SU-DHL-6 (cell line): ENCODE measurements around the gene RALGPS1.

ENCODE experiments used
- H2AFZ ChIP-seq: fragments of 200-600 bp; sonication (generic); 2 replicates; pipeline ENCODE4 v1.6.1; 2014; ENCODE audit warnings: low read depth, mild to moderate bottlenecking, moderate library complexity, mixed read lengths, antibody characterized with exemption, low read length; ENCODE audit not compliant: severe bottlenecking
- H3F3A ChIP-seq: fragments of 200-600 bp; shearing (Covaris generic); 2 replicates; pipeline ENCODE4 v1.6.0; 2016; ENCODE audit warnings: antibody characterized with exemption, mild to moderate bottlenecking; ENCODE audit not compliant: insufficient read depth
- H3K27ac ChIP-seq: fragments of 200-600 bp; sonication (generic); 2 replicates; pipeline ENCODE4 v1.5.1; 2016; ENCODE audit warnings: low read depth, mild to moderate bottlenecking, low read length, moderate library complexity, mixed read lengths
- H3K27me3 ChIP-seq: fragments of 200-600 bp; sonication (generic), shearing (Covaris generic); 2 replicates; pipeline ENCODE4 v1.6.0; 2014; ENCODE audit warnings: mild to moderate bottlenecking, low read length
- H3K36me3 ChIP-seq: fragments of 200-600 bp; sonication (generic); 2 replicates; pipeline ENCODE4 v1.6.1; 2014; ENCODE audit warnings: mild to moderate bottlenecking, low read length, mixed read lengths
- H3K4me2 ChIP-seq: fragments of 300-600, 200-600 bp; shearing (Covaris generic), sonication (generic); 2 replicates; pipeline ENCODE4 v1.6.0; 2014; ENCODE audit warnings: low read length, low read depth, mild to moderate bottlenecking; ENCODE audit not compliant: poor library complexity, severe bottlenecking
- H3K4me3 ChIP-seq: fragments of 200-600 bp; sonication (generic); 2 replicates; pipeline ENCODE4 v1.5.1; 2014; ENCODE audit warnings: antibody characterized with exemption, low read length, mild to moderate bottlenecking, mixed read lengths; ENCODE audit not compliant: insufficient read depth, poor library complexity, severe bottlenecking
- H3K79me2 ChIP-seq: fragments of 200-600 bp; sonication (generic); 2 replicates; pipeline ENCODE4 v1.6.1; 2014; ENCODE audit warnings: mild to moderate bottlenecking, low read length, moderate library complexity; ENCODE audit not compliant: insufficient read depth
- H3K9ac ChIP-seq: fragments of 200-600 bp; sonication (generic); 2 replicates; pipeline ENCODE4 v1.7.0; 2014; ENCODE audit warnings: mild to moderate bottlenecking, low read length
- H3K9me2 ChIP-seq: fragments of 200-600 bp; sonication (generic); replicated peaks from 2 replicates; pipeline ENCODE4 v1.6.1; 2014; ENCODE audit warnings: low read length; ENCODE audit not compliant: insufficient read depth
- H3K9me3 ChIP-seq: fragments of 200-600 bp; sonication (generic); 2 replicates; pipeline ENCODE4 v1.6.1; 2014; ENCODE audit warnings: low read length, mixed read lengths; ENCODE audit not compliant: insufficient read depth
- H4K20me1 ChIP-seq: fragments of 200-600 bp; sonication (generic); 2 replicates; pipeline ENCODE4 v1.6.1; 2014; ENCODE audit warnings: low read depth, mild to moderate bottlenecking, antibody characterized with exemption, low read length, moderate library complexity, mixed read lengths
- CTCF ChIP-seq: fragments of 200-600 bp; sonication (generic); IDR thresholded peaks from one replicate; pipeline ENCODE4 v1.5.1; 2017; ENCODE audit warnings: antibody characterized with exemption, mild to moderate bottlenecking, low read length, moderate library complexity; ENCODE audit not compliant: insufficient read depth, poor library complexity, severe bottlenecking
- EZH2phosphoT487 ChIP-seq: fragments of 200-600 bp; sonication (generic), shearing (Covaris generic); conservative IDR thresholded peaks from 2 replicates; pipeline ENCODE4 v1.6.1; 2018; ENCODE audit warnings: mild to moderate bottlenecking, antibody characterized with exemption, low read length, moderate library complexity, mixed read lengths

Gene RALGPS1

GRCh38 chr9:127231666-127232065 is 317.1 kb downstream of the RALGPS1 start:
- Histone ChIP-seq H2AFZ (no peak overlapping the region), H3F3A (no peaks in the 10 kb centered on the region), H3K36me3 (no peaks in the 10 kb centered on the region), H3K79me2 (no peaks in the 10 kb centered on the region), H3K27me3 (no peaks in the 10 kb centered on the region), H3K9me3 (no peaks in the 10 kb centered on the region), H3K9me2 (no peaks in the 10 kb centered on the region), H3K9ac (no peak overlapping the region), H3K4me3 (no peak overlapping the region), H3K27ac (no peak overlapping the region), H3K4me2 (no peak overlapping the region), H4K20me1 (no peaks in the 10 kb centered on the region)
- no peak for TF ChIP-seq CTCF
- no peak for TF ChIP-seq EZH2phosphoT487

DNA sequence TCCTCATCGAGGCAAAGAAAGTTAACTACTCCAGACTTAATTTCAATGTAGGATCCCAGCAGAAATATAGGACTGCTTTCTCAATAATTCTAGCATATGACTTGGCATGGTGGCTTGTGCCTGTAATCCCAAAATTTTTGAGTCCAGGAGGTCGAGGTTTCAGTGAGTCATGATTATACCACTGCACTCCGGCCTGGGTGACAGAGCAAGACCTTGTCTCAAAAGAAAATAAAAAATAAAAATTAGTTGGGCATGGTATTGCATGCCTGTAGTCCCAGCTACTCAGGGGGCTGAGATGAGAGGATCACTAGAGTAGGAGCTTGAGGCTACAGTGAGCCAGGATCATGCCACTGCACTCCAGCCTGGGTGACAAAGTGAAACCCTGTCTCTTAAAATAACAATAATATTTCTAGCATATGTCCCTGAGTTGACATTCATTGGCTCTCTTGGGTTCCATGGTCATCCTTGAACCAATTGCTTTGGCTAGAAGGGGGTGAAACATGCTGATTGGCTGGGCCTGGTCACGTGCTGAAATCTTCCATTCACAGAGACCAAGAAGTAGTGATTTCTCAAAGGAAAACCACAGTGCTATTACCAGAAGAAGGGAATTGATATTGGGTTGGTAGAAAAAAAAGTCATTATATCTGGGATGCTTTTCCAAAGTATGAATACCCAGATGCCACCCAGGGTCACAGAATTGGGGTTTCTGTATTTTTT is 318.4 kb downstream of the RALGPS1 start:
- Histone ChIP-seq H3K9me3 (no peaks in the 10 kb centered on the region), H3K79me2 (no peaks in the 10 kb centered on the region), H3F3A (no peaks in the 10 kb centered on the region), H3K27ac (no peak overlapping the region), H4K20me1 (no peaks in the 10 kb centered on the region), H3K9ac (no peak overlapping the region), H3K27me3 (no peaks in the 10 kb centered on the region), H3K4me3 (no peak overlapping the region), H3K9me2 (no peaks in the 10 kb centered on the region), H3K4me2 (no peak overlapping the region), H2AFZ (no peak overlapping the region), H3K36me3 (no peaks in the 10 kb centered on the region)
- TF ChIP-seq EZH2phosphoT487 (no peak), CTCF (no peak)

- Histone ChIP-seq H3K36me3 (no peaks in the 10 kb centered on the region), H3K27me3 (no peaks in the 10 kb centered on the region), H3K9me2 (no peaks in the 10 kb centered on the region), H2AFZ (no peak overlapping the region), H3F3A (no peaks in the 10 kb centered on the region), H3K4me3 (no peak overlapping the region), H3K9me3 (no peaks in the 10 kb centered on the region), H3K27ac (no peak overlapping the region), H3K4me2 (no peak overlapping the region), H3K79me2 (no peaks in the 10 kb centered on the region), H3K9ac (no peak overlapping the region), H4K20me1 (no peaks in the 10 kb centered on the region)
- TF ChIP-seq CTCF: no peak
- no peak for TF ChIP-seq EZH2phosphoT487
These were observed 319.0 kb downstream of the RALGPS1 start for GRCh38 chr9:127233550-127233949.
